Astrocyte (in vitro differentiated cells and primary cell): ENCODE results near the gene SLC5A8.

Experiments used
- EZH2 ChIP-seq: IDR thresholded peaks from 2 replicates; pipeline ENCODE4 v1.6.1; 2012; ENCODE audit warnings: mild to moderate bottlenecking, low read length, inconsistent platforms; ENCODE audit not compliant: insufficient read depth
- TF ChIP-seq, protein P1 (sequence below): IDR thresholded peaks from 2 replicates; pipeline ENCODE4 v1.5.1; 2011; ENCODE audit warnings: low read depth, mild to moderate bottlenecking, inconsistent platforms, low read length, moderate library complexity; ENCODE audit not compliant: insufficient read depth

DNA sequence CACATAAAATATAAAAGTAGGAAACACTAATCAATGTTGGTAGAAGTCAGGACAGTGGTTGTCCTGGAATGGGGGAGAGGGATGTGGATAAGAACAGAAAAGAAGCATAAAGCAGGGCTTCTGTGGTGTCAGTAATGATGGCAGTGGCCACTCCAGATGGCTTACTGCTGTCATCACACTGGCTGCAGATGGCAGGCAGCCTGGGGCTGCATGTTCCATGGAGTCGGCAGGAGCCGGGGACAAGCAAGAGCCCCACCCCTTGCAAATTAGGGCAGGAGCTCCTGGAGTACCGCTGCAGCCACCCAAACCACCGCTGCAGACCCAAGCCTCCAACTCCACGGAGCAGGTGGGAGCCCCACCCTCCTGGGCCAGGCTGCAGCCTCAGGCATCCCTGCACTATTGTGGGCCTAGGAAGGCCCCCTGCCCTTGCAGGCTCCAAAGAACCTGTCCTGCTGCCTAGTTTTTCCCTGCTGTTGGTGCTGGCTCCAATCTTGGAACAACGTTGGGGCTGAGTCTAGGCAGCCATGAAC lies 28.8 kb upstream of the SLC5A8 start:
- TF ChIP-seq, protein P1, sequence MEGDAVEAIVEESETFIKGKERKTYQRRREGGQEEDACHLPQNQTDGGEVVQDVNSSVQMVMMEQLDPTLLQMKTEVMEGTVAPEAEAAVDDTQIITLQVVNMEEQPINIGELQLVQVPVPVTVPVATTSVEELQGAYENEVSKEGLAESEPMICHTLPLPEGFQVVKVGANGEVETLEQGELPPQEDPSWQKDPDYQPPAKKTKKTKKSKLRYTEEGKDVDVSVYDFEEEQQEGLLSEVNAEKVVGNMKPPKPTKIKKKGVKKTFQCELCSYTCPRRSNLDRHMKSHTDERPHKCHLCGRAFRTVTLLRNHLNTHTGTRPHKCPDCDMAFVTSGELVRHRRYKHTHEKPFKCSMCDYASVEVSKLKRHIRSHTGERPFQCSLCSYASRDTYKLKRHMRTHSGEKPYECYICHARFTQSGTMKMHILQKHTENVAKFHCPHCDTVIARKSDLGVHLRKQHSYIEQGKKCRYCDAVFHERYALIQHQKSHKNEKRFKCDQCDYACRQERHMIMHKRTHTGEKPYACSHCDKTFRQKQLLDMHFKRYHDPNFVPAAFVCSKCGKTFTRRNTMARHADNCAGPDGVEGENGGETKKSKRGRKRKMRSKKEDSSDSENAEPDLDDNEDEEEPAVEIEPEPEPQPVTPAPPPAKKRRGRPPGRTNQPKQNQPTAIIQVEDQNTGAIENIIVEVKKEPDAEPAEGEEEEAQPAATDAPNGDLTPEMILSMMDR = no peak
- TF ChIP-seq EZH2 = no peak
